NCI-H460 (cell line): ENCODE data around the gene GALNT18. TPM values are rescaled to one million over a fixed set of nuclear protein-coding genes. Genes with fewer than 3 reads are reported as not detected.

Source experiments
- DNase-seq: peaks from one replicate; pipeline ENCODE4 v3.0.0-alpha.2; 2016; ENCODE audit warnings: low read depth; ENCODE audit errors: extremely low read depth
- total RNA-seq: library from RNA; depleted of rRNA; stranded (reverse); fragments of >200 nt; shearing (Covaris generic); gene quantifications from 2 replicates; pipeline ENCODE4 v1.2.3, GENCODE V29; 2014

The GALNT18 gene
- total RNA-seq, 1 experiment from 2014 or later: 4.6 TPM

- DNase-seq: no peak
Observed at GRCh38 chr11:11260903-11261302, 360.9 kb downstream of the GALNT18 start.

GRCh38 chr11:11253995-11254394 lies 367.8 kb downstream of the GALNT18 start:
- no peak for DNase-seq

GRCh38 chr11:11253497-11253896 lies 368.3 kb downstream of the GALNT18 start:
- no peak for DNase-seq

- DNase-seq: no peak
Observed at GRCh38 chr11:11252403-11252802, 369.4 kb downstream of the GALNT18 start.

- no peak for DNase-seq
Observed at GRCh38 chr11:11251394-11251970, 370.3 kb downstream of the GALNT18 start.

- no peak for DNase-seq
Observed at GRCh38 chr11:11250470-11250869, 371.3 kb downstream of the GALNT18 start.

- no peak for DNase-seq
Observed at GRCh38 chr11:11247576-11247975, 374.2 kb downstream of the GALNT18 start.

- DNase-seq: no peak
Observed at GRCh38 chr11:11247086-11247485, 374.7 kb downstream of the GALNT18 start.

GRCh38 chr11:11246166-11246565 lies 375.6 kb downstream of the GALNT18 start:
- DNase-seq: no peak

- no peak for DNase-seq
Observed at GRCh38 chr11:11245453-11245852, 376.4 kb downstream of the GALNT18 start.

- no peak for DNase-seq
Observed at GRCh38 chr11:11244470-11245080, 377.2 kb downstream of the GALNT18 start.

GRCh38 chr11:11243590-11244469 lies 378.0 kb downstream of the GALNT18 start:
- DNase-seq: no peak

GRCh38 chr11:11243209-11243589 lies 378.6 kb downstream of the GALNT18 start:
- DNase-seq: no peak

- no peak for DNase-seq
Observed at GRCh38 chr11:11241284-11241683, 380.5 kb downstream of the GALNT18 start.

- no peak for DNase-seq
Observed at GRCh38 chr11:11239959-11240358, 381.8 kb downstream of the GALNT18 start.

GRCh38 chr11:11237070-11237832 lies 384.6 kb downstream of the GALNT18 start:
- DNase-seq: no peak

GRCh38 chr11:11236498-11237059 lies 385.2 kb downstream of the GALNT18 start:
- DNase-seq: no peak

- no peak for DNase-seq
Observed at GRCh38 chr11:11231763-11232162, 390.0 kb downstream of the GALNT18 start.

GRCh38 chr11:11230802-11231562 lies 390.8 kb downstream of the GALNT18 start:
- no peak for DNase-seq

GRCh38 chr11:11230087-11230486 lies 391.7 kb downstream of the GALNT18 start:
- no peak for DNase-seq
